HCT116 (cell line): Measurements from ENCODE around the gene ZNF189. TPM values are rescaled to one million over a fixed set of nuclear protein-coding genes. Genes with fewer than 3 reads are reported as not detected.

ENCODE experiments used
- ATAC-seq: fragments of 200-7000 bp; cut with Tn5 transposase; 2 replicates; pipeline ENCODE4 v1.9.1; 2020; ENCODE audit warnings: mild to moderate bottlenecking, moderate library complexity
- BruUV-seq: library from RNA; stranded (reverse); fragments of 400-500 nt; replicated peaks from 2 replicates; lab custom pipeline; 2021; lab: Mats Ljungman, UMichigan
- CTCF ChIA-PET: fragments of 300-600 bp; sonication (Branson Sonifier 250); formaldehyde crosslinking; loops from one replicate; lab custom pipeline; 2021; ENCODE audit warnings: antibody characterized with exemption; lab: Charles Lee
- POLR2A ChIA-PET: fragments of 300-600, 350-600 bp; sonication (Branson Sonifier 250); formaldehyde crosslinking; loops from one replicate; lab custom pipeline; 2021; ENCODE audit warnings: antibody characterized with exemption; lab: Charles Lee
- RAD21 ChIA-PET, 2 experiments: fragments of 300-600 bp; sonication (Branson Sonifier 250); formaldehyde crosslinking; loops; one replicate each; lab custom pipeline; 2023; ENCODE audit warnings: low total read pairs in 2 of 2; ENCODE audit not compliant: uncharacterized antibody in 2 of 2, unreplicated experiment in 2 of 2, low non-redundant PET in 1 of 2; lab: Charles Lee
- DNase-seq: peaks from one replicate; pipeline ENCODE4 v3.0.0-alpha.2; 2010; ENCODE audit warnings: low read depth, low spot score
- H2AFZ ChIP-seq: fragments of 200-600 bp; shearing (Covaris generic), sonication (generic); 2 replicates; pipeline ENCODE4 v1.6.1; 2017; ENCODE audit warnings: low read depth, mixed run types, mixed read lengths, antibody characterized with exemption, low read length; ENCODE audit not compliant: poor library complexity, severe bottlenecking
- H3K27ac ChIP-seq: 2 replicates; pipeline ENCODE4 v1.5.1; 2012; ENCODE audit warnings: low read depth, low read length
- H3K27me3 ChIP-seq: fragments of 200-600 bp; sonication (generic); 2 replicates; pipeline ENCODE4 v1.6.1; 2016; ENCODE audit warnings: mixed run types, low read length, mixed read lengths; ENCODE audit not compliant: insufficient read depth
- H3K36me3 ChIP-seq, 2 experiments: fragments of 200-500 bp in 1 of 2; fragments of 200-600 bp in 1 of 2; sonication (Bioruptor generic) in 1 of 2; sonication (generic) in 1 of 2; 2 replicates each; pipeline versions ENCODE4 v1.5.1 to v1.6.1; 2014 to 2016; ENCODE audit warnings: low read length in 2 of 2, inconsistent platforms in 1 of 2, mixed read lengths in 1 of 2, mixed run types in 1 of 2; ENCODE audit not compliant: insufficient read depth in 2 of 2, control insufficient read depth in 1 of 2
- H3K4me1 ChIP-seq, 2 experiments: fragments of 200-600 bp in 1 of 2; sonication (generic) in 1 of 2; 2 replicates each; pipeline versions ENCODE4 v1.5.1 to v1.6.1; 2012 to 2017; ENCODE audit warnings: low read length in 2 of 2, inconsistent platforms in 1 of 2, mild to moderate bottlenecking in 1 of 2, mixed read lengths in 1 of 2, mixed run types in 1 of 2, moderate library complexity in 1 of 2; ENCODE audit not compliant: insufficient read depth in 2 of 2, control insufficient read depth in 1 of 2
- H3K4me2 ChIP-seq: fragments of 200-600 bp; sonication (generic); 2 replicates; pipeline ENCODE4 v1.6.1; 2017; ENCODE audit warnings: mixed run types, low read length, mixed read lengths
- H3K4me3 ChIP-seq, 2 experiments: fragments of 200-600 bp in 1 of 2; sonication (generic) in 1 of 2; replicated peaks in 1 of 2; 2 replicates each; pipeline ENCODE4 v1.5.1; 2011 to 2016; ENCODE audit warnings: low read length in 2 of 2, control low read depth in 1 of 2, low read depth in 1 of 2, mild to moderate bottlenecking in 1 of 2, mixed read lengths in 1 of 2, mixed run types in 1 of 2
- H3K79me2 ChIP-seq: fragments of 200-600 bp; sonication (generic); 2 replicates; pipeline ENCODE4 v1.6.1; 2017; ENCODE audit warnings: mild to moderate bottlenecking, mixed run types, low read length, moderate library complexity, mixed read lengths; ENCODE audit not compliant: insufficient read depth
- H3K9ac ChIP-seq: fragments of 200-600 bp; sonication (generic); 2 replicates; pipeline ENCODE4 v1.6.1; 2016; ENCODE audit warnings: low read length, mixed read lengths
- H3K9me2 ChIP-seq: fragments of 200-600 bp; sonication (generic), shearing (Covaris generic); 2 replicates; pipeline ENCODE4 v1.6.1; 2017; ENCODE audit warnings: mixed run types, mild to moderate bottlenecking, moderate library complexity; ENCODE audit not compliant: insufficient read depth
- H3K9me3 ChIP-seq, 2 experiments: fragments of 200-500 bp in 1 of 2; fragments of 200-600 bp in 1 of 2; sonication (Bioruptor generic) in 1 of 2; sonication (generic) in 1 of 2; 2 replicates each; pipeline ENCODE4 v1.6.1; 2014 to 2017; ENCODE audit warnings: low read length in 2 of 2, mixed read lengths in 2 of 2, inconsistent platforms in 1 of 2, low read depth in 1 of 2, mild to moderate bottlenecking in 1 of 2, mixed run types in 1 of 2, moderate library complexity in 1 of 2; ENCODE audit not compliant: control insufficient read depth in 1 of 2, insufficient read depth in 1 of 2
- H4K20me1 ChIP-seq: fragments of 200-600 bp; sonication (generic), shearing (Covaris generic); 2 replicates; pipeline ENCODE4 v1.6.1; 2017; ENCODE audit warnings: mixed run types, mild to moderate bottlenecking, moderate library complexity; ENCODE audit not compliant: insufficient read depth
- ATF3 ChIP-seq: IDR thresholded peaks from 2 replicates; pipeline ENCODE4 v1.6.1; 2012
- EGR1 ChIP-seq: IDR thresholded peaks from 2 replicates; pipeline ENCODE4 v1.6.1; 2012; ENCODE audit warnings: low read depth
- ELF1 ChIP-seq: IDR thresholded peaks from 2 replicates; pipeline ENCODE4 v1.6.1; 2012; ENCODE audit warnings: low read depth, borderline replicate concordance
- EZH2 ChIP-seq: fragments of 200-600 bp; sonication (generic); IDR thresholded peaks from 2 replicates; pipeline ENCODE4 v1.6.1; 2017; ENCODE audit warnings: antibody characterized with exemption, mixed run types
- EZH2phosphoT487 ChIP-seq: fragments of 200-600 bp; IDR thresholded peaks from 2 replicates; pipeline ENCODE4 v1.6.1; 2018; ENCODE audit warnings: antibody characterized with exemption, borderline replicate concordance
- FOSL1 ChIP-seq: IDR thresholded peaks from 2 replicates; pipeline ENCODE4 v1.6.1; 2012; ENCODE audit warnings: low read depth
- JUND ChIP-seq: IDR thresholded peaks from 2 replicates; pipeline ENCODE4 v1.6.1; 2012
- POLR2A ChIP-seq: IDR thresholded peaks from 2 replicates; pipeline ENCODE4 v1.7.0; 2011; ENCODE audit warnings: borderline replicate concordance; ENCODE audit not compliant: insufficient read depth, insufficient read length; ENCODE audit errors: extremely low read depth
- POLR2AphosphoS5 ChIP-seq: IDR thresholded peaks from 2 replicates; pipeline ENCODE4 v1.6.1; 2011; ENCODE audit warnings: mild to moderate bottlenecking, low read depth, low read length, moderate library complexity
- RAD21 ChIP-seq: IDR thresholded peaks from 2 replicates; pipeline ENCODE4 v1.6.1; 2012; ENCODE audit warnings: low read depth, mild to moderate bottlenecking
- SP1 ChIP-seq: IDR thresholded peaks from 2 replicates; pipeline ENCODE4 v1.6.1; 2012; ENCODE audit warnings: low read depth
- SRF ChIP-seq: IDR thresholded peaks from 2 replicates; pipeline ENCODE4 v1.6.1; 2012; ENCODE audit warnings: low read depth
- ZBTB33 ChIP-seq: IDR thresholded peaks from 2 replicates; pipeline ENCODE4 v1.6.1; 2011; ENCODE audit warnings: mild to moderate bottlenecking, low read length, moderate library complexity; ENCODE audit not compliant: insufficient replicate concordance; ENCODE audit errors: extremely low read depth
- ZFX ChIP-seq: fragments of 450-650 bp; IDR thresholded peaks from 2 replicates; pipeline ENCODE4 v1.6.1; 2017
- intact Hi-C: fragments of 100-400 bp; cut with micrococcal nuclease; formaldehyde crosslinking; loops from 2 replicates; pipeline ENCODE4 v1.10.0; 2022
- total RNA-seq: library from RNA; stranded (reverse); gene quantifications from one replicate; pipeline ENCODE4 v1.2.1, GENCODE V29; 2021; ENCODE audit not compliant: unreplicated experiment
- TF ChIP-seq, protein P1 (sequence below): IDR thresholded peaks from 2 replicates; pipeline ENCODE4 v1.6.1; 2012
- TF ChIP-seq, protein P2 (sequence below): IDR thresholded peaks from 2 replicates; pipeline ENCODE4 v1.6.1; 2012; ENCODE audit warnings: low read depth

ZNF189 gene
- total RNA-seq, 1 experiment from 2014 or later = 10.6 TPM

DNA sequence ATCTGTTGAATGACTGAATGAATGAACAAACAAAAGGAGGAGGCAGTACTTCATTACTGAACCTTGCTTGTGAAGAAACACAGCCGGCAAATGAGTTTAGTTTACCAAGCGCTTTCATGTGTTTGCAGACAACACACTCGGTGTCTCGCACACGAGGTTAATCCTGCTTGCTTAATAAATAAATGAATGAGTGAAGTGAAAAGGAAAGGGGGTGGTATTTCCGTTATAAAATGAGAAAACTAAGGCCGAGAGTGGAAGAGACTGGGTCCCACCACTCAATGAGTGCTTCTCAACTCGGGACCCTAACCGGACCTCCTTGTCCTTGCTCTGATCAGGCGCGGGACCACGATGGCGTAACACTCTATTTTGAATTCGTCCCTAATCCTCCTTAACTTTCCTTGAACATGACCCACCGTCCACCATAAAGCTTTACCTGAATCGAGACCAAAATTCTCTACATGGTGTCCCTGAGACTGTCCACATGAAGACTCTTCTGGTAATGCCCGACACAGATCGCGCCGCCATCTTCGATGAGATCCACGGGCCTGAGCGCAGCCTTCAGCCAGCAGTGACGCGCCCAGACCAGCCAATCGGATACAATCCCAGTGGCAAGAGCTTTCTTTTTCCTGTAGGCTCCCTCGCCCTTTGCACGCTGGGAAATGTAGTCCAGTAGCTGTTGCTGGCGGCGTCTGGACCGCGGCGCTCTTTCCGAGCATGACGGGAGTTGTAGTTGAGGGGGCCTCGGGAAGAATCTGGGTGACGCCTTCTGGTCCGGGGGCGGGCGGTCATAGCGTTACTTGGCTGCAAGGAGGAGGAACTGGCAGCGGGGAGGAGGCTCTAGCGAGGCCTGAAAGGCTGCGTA lies at the start of gene ZNF189, which contains the start of gene MRPL50 (continued):
- TF ChIP-seq ZBTB33 = peak; percentile 28
- TF ChIP-seq FOSL1 = no peak
- no peak for TF ChIP-seq EZH2
- peak; percentile 79 for TF ChIP-seq POLR2A
- TF ChIP-seq RAD21 = no peak
- TF ChIP-seq, protein P1, sequence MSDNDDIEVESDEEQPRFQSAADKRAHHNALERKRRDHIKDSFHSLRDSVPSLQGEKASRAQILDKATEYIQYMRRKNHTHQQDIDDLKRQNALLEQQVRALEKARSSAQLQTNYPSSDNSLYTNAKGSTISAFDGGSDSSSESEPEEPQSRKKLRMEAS = peak; percentile 67

GRCh38 chr9:101350285-101350684 lies 48.4 kb upstream of the ZNF189 start:
- POLR2A ChIA-PET = no interaction called here
- 0 out of 4 replicates have a peak, but pooled peaks cover 0 to 6% of the 10 kb centered on the region in 2 experiments for H3K4me1 ChIP-seq
- TF ChIP-seq ATF3 = no peak
- no peak for TF ChIP-seq ELF1
- TF ChIP-seq ZFX = no peak
- TF ChIP-seq RAD21 = no peak
- TF ChIP-seq EGR1 = no peak
- no peak for TF ChIP-seq ZBTB33
- TF ChIP-seq, protein P2, sequence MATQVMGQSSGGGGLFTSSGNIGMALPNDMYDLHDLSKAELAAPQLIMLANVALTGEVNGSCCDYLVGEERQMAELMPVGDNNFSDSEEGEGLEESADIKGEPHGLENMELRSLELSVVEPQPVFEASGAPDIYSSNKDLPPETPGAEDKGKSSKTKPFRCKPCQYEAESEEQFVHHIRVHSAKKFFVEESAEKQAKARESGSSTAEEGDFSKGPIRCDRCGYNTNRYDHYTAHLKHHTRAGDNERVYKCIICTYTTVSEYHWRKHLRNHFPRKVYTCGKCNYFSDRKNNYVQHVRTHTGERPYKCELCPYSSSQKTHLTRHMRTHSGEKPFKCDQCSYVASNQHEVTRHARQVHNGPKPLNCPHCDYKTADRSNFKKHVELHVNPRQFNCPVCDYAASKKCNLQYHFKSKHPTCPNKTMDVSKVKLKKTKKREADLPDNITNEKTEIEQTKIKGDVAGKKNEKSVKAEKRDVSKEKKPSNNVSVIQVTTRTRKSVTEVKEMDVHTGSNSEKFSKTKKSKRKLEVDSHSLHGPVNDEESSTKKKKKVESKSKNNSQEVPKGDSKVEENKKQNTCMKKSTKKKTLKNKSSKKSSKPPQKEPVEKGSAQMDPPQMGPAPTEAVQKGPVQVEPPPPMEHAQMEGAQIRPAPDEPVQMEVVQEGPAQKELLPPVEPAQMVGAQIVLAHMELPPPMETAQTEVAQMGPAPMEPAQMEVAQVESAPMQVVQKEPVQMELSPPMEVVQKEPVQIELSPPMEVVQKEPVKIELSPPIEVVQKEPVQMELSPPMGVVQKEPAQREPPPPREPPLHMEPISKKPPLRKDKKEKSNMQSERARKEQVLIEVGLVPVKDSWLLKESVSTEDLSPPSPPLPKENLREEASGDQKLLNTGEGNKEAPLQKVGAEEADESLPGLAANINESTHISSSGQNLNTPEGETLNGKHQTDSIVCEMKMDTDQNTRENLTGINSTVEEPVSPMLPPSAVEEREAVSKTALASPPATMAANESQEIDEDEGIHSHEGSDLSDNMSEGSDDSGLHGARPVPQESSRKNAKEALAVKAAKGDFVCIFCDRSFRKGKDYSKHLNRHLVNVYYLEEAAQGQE = no peak
- TF ChIP-seq POLR2AphosphoS5 = no peak
- no peak for TF ChIP-seq EZH2phosphoT487
- TF ChIP-seq SP1 = no peak
- no peak for TF ChIP-seq JUND
- TF ChIP-seq SRF = no peak
- no peak for TF ChIP-seq EZH2

More at GRCh38 chr9:101350285-101350684, 48.4 kb upstream of the ZNF189 start:
- Histone ChIP-seq H3K36me3 (no peaks in the 10 kb centered on the region), H3K4me3 (no peak overlapping the region), H3K4me2 (no peak overlapping the region), H4K20me1 (no peaks in the 10 kb centered on the region), H3K9me2 (no peaks in the 10 kb centered on the region), H3K27me3 (0 out of 2 replicates have a peak, but pooled peaks cover 9% of the 10 kb centered on the region), H3K9ac (no peak overlapping the region), H3K27ac (no peak overlapping the region), H3K79me2 (no peaks in the 10 kb centered on the region), H3K9me3 (no peaks in the 10 kb centered on the region), H2AFZ (no peak overlapping the region)
- CTCF ChIA-PET = interaction anchor here (0.7 kb wide), 1 partner anchor 8 kb away, joined by 3 read pairs; no protein-coding TSS in a partner anchor
- RAD21 ChIA-PET = no interaction called here
- no peak for DNase-seq
- intact Hi-C loops = no loop called here
- no peak for ATAC-seq
- no TSS peak for BruUV-seq
